ENCODE measurements around the gene APOC4.

APOC4 gene

GRCh38 chr19:44993526-44993925, 51.5 kb downstream of the APOC4 start:
- no peak for TF ChIP-seq CTCF (conservative IDR thresholded peaks at IDR 0.05; ENCODE audit: control insufficient read depth, insufficient read depth, low read depth, low read length)
- no peak overlapping the region for H3K4me3 ChIP-seq (ENCODE audit: control insufficient read depth, low read depth, low read length)
- DNase-seq (ENCODE audit: low read depth), result no peak

- DNase-seq (ENCODE audit: low read depth), result no peak
- H3K4me3 ChIP-seq (ENCODE audit: control insufficient read depth, low read depth, low read length), result no peak overlapping the region
- TF ChIP-seq CTCF (conservative IDR thresholded peaks at IDR 0.05; ENCODE audit: control insufficient read depth, insufficient read depth, low read depth, low read length), result no peak
Observed at GRCh38 chr19:44993926-44994537, 52.0 kb downstream of the APOC4 start.
